SK-N-SH (cell line): ENCODE results near the gene MED15. TPM values are rescaled to one million over a fixed set of nuclear protein-coding genes. Genes with fewer than 3 reads are reported as not detected.
"Not testable (repeated sequence)": the region's sequence is repeated elsewhere in the genome, so short reads cannot be mapped to it uniquely, and the experiment has no call there.

ENCODE experiments used
- CTCF ChIA-PET: fragments of 300-600, 350-600 bp; formaldehyde crosslinking; extraction: SDS; loops from one replicate; lab custom pipeline; 2021; lab: Yijun Ruan, JAX
- POLR2A ChIA-PET: fragments of 350-600 bp; sonication (Branson Sonifier 250); formaldehyde crosslinking; extraction: SDS; loops from one replicate; lab custom pipeline; 2020; ENCODE audit warnings: antibody characterized with exemption, inconsistent platforms; lab: Yijun Ruan, JAX
- DNase-seq: peaks from one replicate; pipeline ENCODE4 v3.0.0; 2012
- H2AFZ ChIP-seq: fragments of 200-600 bp; sonication (generic); 2 replicates; pipeline ENCODE4 v1.8.1; 2016; ENCODE audit warnings: antibody characterized with exemption, mild to moderate bottlenecking, low read depth
- H3F3A ChIP-seq: fragments of 200-600 bp; sonication (generic); replicated peaks from 2 replicates; pipeline ENCODE3; 2016; ENCODE audit warnings: antibody characterized with exemption, mild to moderate bottlenecking; ENCODE audit not compliant: insufficient read depth
- H3K27ac ChIP-seq, 2 experiments: fragments of 200-500 bp in 1 of 2; fragments of 200-600 bp in 1 of 2; sonication (Bioruptor generic) in 1 of 2; sonication (generic), shearing (Covaris generic) in 1 of 2; 2 replicates each; pipeline versions ENCODE4 v1.5.1 to v1.6.1; 2014 to 2016; ENCODE audit warnings: low read depth in 2 of 2, inconsistent platforms in 1 of 2, low read length in 1 of 2, mild to moderate bottlenecking in 1 of 2, mixed read lengths in 1 of 2
- H3K27me3 ChIP-seq: fragments of 200-600 bp; sonication (generic), shearing (Covaris generic); 2 replicates; pipeline ENCODE4 v1.6.1; 2016; ENCODE audit warnings: mixed run types; ENCODE audit not compliant: insufficient read depth
- H3K36me3 ChIP-seq, 2 experiments: fragments of 200-500 bp in 1 of 2; fragments of 200-600 bp in 1 of 2; sonication (Bioruptor generic) in 1 of 2; sonication (generic) in 1 of 2; replicated peaks in 1 of 2; 2 replicates each; pipeline versions ENCODE3 to v1.5.1; 2014 to 2016; ENCODE audit warnings: low read length in 1 of 2, mild to moderate bottlenecking in 1 of 2; ENCODE audit not compliant: insufficient read depth in 2 of 2, control insufficient read depth in 1 of 2
- H3K4me1 ChIP-seq, 2 experiments: fragments of 200-500 bp in 1 of 2; fragments of 200-600 bp in 1 of 2; sonication (Bioruptor generic) in 1 of 2; sonication (generic), shearing (Covaris generic) in 1 of 2; 2 replicates each; pipeline versions ENCODE4 v1.5.1 to v1.6.1; 2014 to 2016; ENCODE audit warnings: low read depth in 1 of 2, low read length in 1 of 2, mixed run types in 1 of 2; ENCODE audit not compliant: insufficient read depth in 2 of 2, control insufficient read depth in 1 of 2
- H3K4me2 ChIP-seq: fragments of 200-600 bp; sonication (generic), shearing (Covaris generic); 2 replicates; pipeline ENCODE4 v1.6.1; 2017; ENCODE audit warnings: mixed run types
- H3K4me3 ChIP-seq, 2 experiments: fragments of 200-500 bp in 1 of 2; fragments of 200-600 bp in 1 of 2; sonication (Bioruptor generic) in 1 of 2; sonication (generic), shearing (Covaris generic) in 1 of 2; 2 replicates each; pipeline versions ENCODE4 v1.5.1 to v1.8.1; 2014 to 2016; ENCODE audit warnings: low read depth in 2 of 2, inconsistent platforms in 1 of 2, low read length in 1 of 2, mild to moderate bottlenecking in 1 of 2, mixed read lengths in 1 of 2, moderate library complexity in 1 of 2
- H3K79me2 ChIP-seq: fragments of 200-600 bp; sonication (generic); 2 replicates; pipeline ENCODE4 v1.8.1; 2017; ENCODE audit warnings: mild to moderate bottlenecking; ENCODE audit not compliant: insufficient read depth
- H3K9ac ChIP-seq: fragments of 200-600 bp; sonication (generic); 2 replicates; pipeline ENCODE4 v1.6.1; 2017; ENCODE audit warnings: mixed run types
- H3K9me2 ChIP-seq: fragments of 200-600 bp; sonication (generic); 2 replicates; pipeline ENCODE4 v1.6.1; 2017; ENCODE audit warnings: mixed run types
- H3K9me3 ChIP-seq: fragments of 200-600 bp; sonication (generic); 2 replicates; pipeline ENCODE4 v1.6.1; 2017; ENCODE audit warnings: mixed run types, mild to moderate bottlenecking, moderate library complexity
- H4K20me1 ChIP-seq: fragments of 200-600 bp; sonication (generic); 2 replicates; pipeline ENCODE4 v1.6.1; 2017; ENCODE audit warnings: mild to moderate bottlenecking, mixed run types; ENCODE audit not compliant: insufficient read depth
- CHD2 ChIP-seq: fragments of 150-350 bp; IDR thresholded peaks from 2 replicates; pipeline ENCODE4 v1.6.1; 2018; ENCODE audit warnings: low read length; ENCODE audit not compliant: partially characterized antibody
- ELF1 ChIP-seq: IDR thresholded peaks from 2 replicates; pipeline ENCODE4 v1.4.0; 2012
- EP300 ChIP-seq, 2 experiments: IDR thresholded peaks; 2 replicates each; pipeline versions ENCODE4 v1.4.0 to v1.6.1; 2012; ENCODE audit warnings: borderline replicate concordance in 1 of 2, low read depth in 1 of 2, low read length in 1 of 2
- EZH2phosphoT487 ChIP-seq: fragments of 200-600 bp; sonication (generic); IDR thresholded peaks from 2 replicates; pipeline ENCODE4 v1.6.1; 2017; ENCODE audit warnings: low read depth, mixed run types, mild to moderate bottlenecking, antibody characterized with exemption, moderate library complexity, borderline replicate concordance
- GATA2 ChIP-seq: sonication (generic); formaldehyde crosslinking; IDR thresholded peaks from 2 replicates; pipeline ENCODE4 v1.5.0; 2020; ENCODE audit warnings: mild to moderate bottlenecking, missing genetic modification reagents
- NRF1 ChIP-seq: IDR thresholded peaks from 2 replicates; pipeline ENCODE4 v1.6.1; 2012; ENCODE audit warnings: low read depth, mild to moderate bottlenecking, low read length
- POLR2AphosphoS5 ChIP-seq: IDR thresholded peaks from 2 replicates; pipeline ENCODE4 v1.6.1; 2012; ENCODE audit warnings: low read depth, low read length
- RCOR1 ChIP-seq: fragments of 150-350 bp; IDR thresholded peaks from 2 replicates; pipeline ENCODE4 v1.6.1; 2017; ENCODE audit warnings: antibody characterized with exemption, low read length
- RFX5 ChIP-seq: IDR thresholded peaks from 2 replicates; pipeline ENCODE4 v1.6.1; 2012; ENCODE audit warnings: mild to moderate bottlenecking, improper control_type of control experiment, low read length
- RXRA ChIP-seq: IDR thresholded peaks from 2 replicates; pipeline ENCODE4 v1.4.0; 2012; ENCODE audit warnings: low read depth, mild to moderate bottlenecking, borderline replicate concordance
- SIN3A ChIP-seq: IDR thresholded peaks from 2 replicates; pipeline ENCODE4 v1.6.1; 2012; ENCODE audit warnings: low read depth, mild to moderate bottlenecking, low read length, moderate library complexity, borderline replicate concordance
- TAF1 ChIP-seq: IDR thresholded peaks from 2 replicates; pipeline ENCODE4 v1.6.1; 2012; ENCODE audit warnings: low read depth, mild to moderate bottlenecking, low read length, moderate library complexity, borderline replicate concordance
- YY1 ChIP-seq: IDR thresholded peaks from 2 replicates; pipeline ENCODE4 v1.4.0; 2012; ENCODE audit warnings: low read depth, mild to moderate bottlenecking
- WGBS: methylation state at CpG from one replicate; pipeline ENCODE4 v1.1.6; 2017; ENCODE audit warnings: low lambda C conversion rate; 5-methylcytosine and 5-hydroxymethylcytosine counted together
- polyA plus RNA-seq, 3 experiments: library from polyadenylated mRNA; depleted of rRNA; stranded (reverse); fragments of >200 nt; gene quantifications; 2 replicates each; pipeline ENCODE4 v1.2.3, GENCODE V29; 2012
- TF ChIP-seq, protein P1 (sequence below): fragments of 150-350 bp; IDR thresholded peaks from 2 replicates; pipeline ENCODE4 v1.6.1; 2017; ENCODE audit warnings: antibody characterized with exemption, low read length, low read depth, borderline replicate concordance
- TF ChIP-seq, protein P2 (sequence below): IDR thresholded peaks from 2 replicates; pipeline ENCODE4 v1.6.1; 2012; ENCODE audit warnings: mild to moderate bottlenecking, low read depth, low read length, moderate library complexity
- TF ChIP-seq, protein P3 (sequence below): IDR thresholded peaks from 2 replicates; pipeline ENCODE4 v1.4.0; 2012; ENCODE audit warnings: low read depth, borderline replicate concordance
- TF ChIP-seq, protein P4 (sequence below): fragments of 150-350 bp; IDR thresholded peaks from 2 replicates; pipeline ENCODE4 v1.6.1; 2016; ENCODE audit warnings: mild to moderate bottlenecking, low read depth, low read length
- TF ChIP-seq, protein P5 (sequence below): fragments of 200-600 bp; sonication (generic); IDR thresholded peaks from 2 replicates; pipeline ENCODE4 v1.6.1; 2017; ENCODE audit warnings: antibody characterized with exemption, mild to moderate bottlenecking, moderate library complexity

MED15 gene
- polyA plus RNA-seq, 1 of the 3 experiments (the other 2 are of a cell fraction) = 45.1 TPM

DNA sequence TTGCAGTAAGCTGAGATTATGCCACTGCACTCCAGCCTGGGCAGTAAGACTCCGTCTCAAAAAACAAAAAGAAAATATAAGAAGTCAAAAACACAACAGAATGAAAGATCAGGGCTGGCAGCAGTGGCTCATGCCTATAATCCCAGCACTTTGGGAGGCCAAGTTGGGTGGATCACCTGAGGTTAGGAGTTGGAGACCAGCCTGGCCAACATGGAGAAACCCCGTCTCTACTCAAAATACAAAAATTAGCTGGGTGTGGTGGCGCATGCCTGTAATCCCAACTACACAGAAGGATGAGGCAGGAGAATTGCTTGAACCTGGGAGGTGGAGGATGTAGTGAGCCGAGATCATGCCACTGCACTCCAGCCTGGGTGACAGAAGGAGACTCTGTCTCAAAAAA, 87.1 kb downstream of the MED15 start:
- 76% methylated on average over 4 of the region's 4 CpGs for WGBS
- POLR2A ChIA-PET, H3K36me3 ChIP-seq, H3K4me1 ChIP-seq, H3K27me3 ChIP-seq, H3K9me2 ChIP-seq, CTCF ChIA-PET, H2AFZ ChIP-seq, H3K9me3 ChIP-seq, H3K79me2 ChIP-seq, H3K9ac ChIP-seq, DNase-seq, H3K4me2 ChIP-seq, H3F3A ChIP-seq, H4K20me1 ChIP-seq, H3K27ac ChIP-seq, H3K4me3 ChIP-seq: not testable (repeated sequence)

DNA sequence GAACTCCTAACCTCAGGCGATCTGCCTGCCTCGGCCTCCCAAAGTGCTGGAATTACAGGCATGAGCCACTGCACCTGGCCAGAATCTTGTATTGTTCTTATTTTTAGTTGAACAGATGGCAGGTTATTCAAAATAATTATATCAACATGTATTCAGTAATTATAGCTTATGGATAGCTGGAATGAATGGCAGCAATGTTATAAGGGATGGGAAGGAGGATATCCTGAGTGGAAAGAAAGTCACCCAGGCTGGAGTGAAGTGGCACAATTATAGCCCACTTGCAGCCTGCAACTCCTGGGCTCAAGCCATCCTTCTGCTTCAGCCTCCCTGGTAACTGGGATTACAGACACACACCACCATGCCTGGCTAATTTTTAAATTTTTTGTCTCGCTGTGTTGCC, 88.1 kb downstream of the MED15 start:
- Histone ChIP-seq H3K9ac (no peak overlapping the region), H3K27ac (no peak overlapping the region), H3K4me3 (no peak overlapping the region), H3K4me2 (no peak overlapping the region), H2AFZ (no peak overlapping the region), H3K9me2 (no peaks in the 10 kb centered on the region), H4K20me1 (no peaks in the 10 kb centered on the region), H3K27me3 (no peaks in the 10 kb centered on the region), H3F3A (no peaks in the 10 kb centered on the region), H3K4me1 (peaks cover 0 to 2% of the 10 kb centered on the region in 2 experiments; a peak in 1 of 4 replicates), H3K9me3 (no peaks in the 10 kb centered on the region), H3K36me3 (no peaks in the 10 kb centered on the region), H3K79me2 (no peaks in the 10 kb centered on the region)
- 77% methylated on average over 3 of the region's 3 CpGs for WGBS
- no peak for TF ChIP-seq EP300 (IDR thresholded peaks at IDR 0.05; ENCODE audit: borderline replicate concordance in 1 of 2, low read depth in 1 of 2, low read length in 1 of 2)
- TF ChIP-seq EZH2phosphoT487 = no peak
- TF ChIP-seq, protein P1, sequence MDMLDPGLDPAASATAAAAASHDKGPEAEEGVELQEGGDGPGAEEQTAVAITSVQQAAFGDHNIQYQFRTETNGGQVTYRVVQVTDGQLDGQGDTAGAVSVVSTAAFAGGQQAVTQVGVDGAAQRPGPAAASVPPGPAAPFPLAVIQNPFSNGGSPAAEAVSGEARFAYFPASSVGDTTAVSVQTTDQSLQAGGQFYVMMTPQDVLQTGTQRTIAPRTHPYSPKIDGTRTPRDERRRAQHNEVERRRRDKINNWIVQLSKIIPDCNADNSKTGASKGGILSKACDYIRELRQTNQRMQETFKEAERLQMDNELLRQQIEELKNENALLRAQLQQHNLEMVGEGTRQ = no peak
- no peak for TF ChIP-seq RXRA
- TF ChIP-seq RCOR1 = no peak
- no peak for TF ChIP-seq RFX5
- no peak for TF ChIP-seq ELF1
- no peak for TF ChIP-seq CHD2
- TF ChIP-seq, protein P2, sequence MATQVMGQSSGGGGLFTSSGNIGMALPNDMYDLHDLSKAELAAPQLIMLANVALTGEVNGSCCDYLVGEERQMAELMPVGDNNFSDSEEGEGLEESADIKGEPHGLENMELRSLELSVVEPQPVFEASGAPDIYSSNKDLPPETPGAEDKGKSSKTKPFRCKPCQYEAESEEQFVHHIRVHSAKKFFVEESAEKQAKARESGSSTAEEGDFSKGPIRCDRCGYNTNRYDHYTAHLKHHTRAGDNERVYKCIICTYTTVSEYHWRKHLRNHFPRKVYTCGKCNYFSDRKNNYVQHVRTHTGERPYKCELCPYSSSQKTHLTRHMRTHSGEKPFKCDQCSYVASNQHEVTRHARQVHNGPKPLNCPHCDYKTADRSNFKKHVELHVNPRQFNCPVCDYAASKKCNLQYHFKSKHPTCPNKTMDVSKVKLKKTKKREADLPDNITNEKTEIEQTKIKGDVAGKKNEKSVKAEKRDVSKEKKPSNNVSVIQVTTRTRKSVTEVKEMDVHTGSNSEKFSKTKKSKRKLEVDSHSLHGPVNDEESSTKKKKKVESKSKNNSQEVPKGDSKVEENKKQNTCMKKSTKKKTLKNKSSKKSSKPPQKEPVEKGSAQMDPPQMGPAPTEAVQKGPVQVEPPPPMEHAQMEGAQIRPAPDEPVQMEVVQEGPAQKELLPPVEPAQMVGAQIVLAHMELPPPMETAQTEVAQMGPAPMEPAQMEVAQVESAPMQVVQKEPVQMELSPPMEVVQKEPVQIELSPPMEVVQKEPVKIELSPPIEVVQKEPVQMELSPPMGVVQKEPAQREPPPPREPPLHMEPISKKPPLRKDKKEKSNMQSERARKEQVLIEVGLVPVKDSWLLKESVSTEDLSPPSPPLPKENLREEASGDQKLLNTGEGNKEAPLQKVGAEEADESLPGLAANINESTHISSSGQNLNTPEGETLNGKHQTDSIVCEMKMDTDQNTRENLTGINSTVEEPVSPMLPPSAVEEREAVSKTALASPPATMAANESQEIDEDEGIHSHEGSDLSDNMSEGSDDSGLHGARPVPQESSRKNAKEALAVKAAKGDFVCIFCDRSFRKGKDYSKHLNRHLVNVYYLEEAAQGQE = no peak
- no peak for TF ChIP-seq SIN3A
- TF ChIP-seq TAF1 = no peak
- TF ChIP-seq, protein P3, sequence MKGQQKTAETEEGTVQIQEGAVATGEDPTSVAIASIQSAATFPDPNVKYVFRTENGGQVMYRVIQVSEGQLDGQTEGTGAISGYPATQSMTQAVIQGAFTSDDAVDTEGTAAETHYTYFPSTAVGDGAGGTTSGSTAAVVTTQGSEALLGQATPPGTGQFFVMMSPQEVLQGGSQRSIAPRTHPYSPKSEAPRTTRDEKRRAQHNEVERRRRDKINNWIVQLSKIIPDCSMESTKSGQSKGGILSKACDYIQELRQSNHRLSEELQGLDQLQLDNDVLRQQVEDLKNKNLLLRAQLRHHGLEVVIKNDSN = no peak
- TF ChIP-seq, protein P4, sequence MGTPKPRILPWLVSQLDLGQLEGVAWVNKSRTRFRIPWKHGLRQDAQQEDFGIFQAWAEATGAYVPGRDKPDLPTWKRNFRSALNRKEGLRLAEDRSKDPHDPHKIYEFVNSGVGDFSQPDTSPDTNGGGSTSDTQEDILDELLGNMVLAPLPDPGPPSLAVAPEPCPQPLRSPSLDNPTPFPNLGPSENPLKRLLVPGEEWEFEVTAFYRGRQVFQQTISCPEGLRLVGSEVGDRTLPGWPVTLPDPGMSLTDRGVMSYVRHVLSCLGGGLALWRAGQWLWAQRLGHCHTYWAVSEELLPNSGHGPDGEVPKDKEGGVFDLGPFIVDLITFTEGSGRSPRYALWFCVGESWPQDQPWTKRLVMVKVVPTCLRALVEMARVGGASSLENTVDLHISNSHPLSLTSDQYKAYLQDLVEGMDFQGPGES = no peak
- TF ChIP-seq NRF1 = no peak
- no peak for TF ChIP-seq POLR2AphosphoS5
- TF ChIP-seq, protein P5, sequence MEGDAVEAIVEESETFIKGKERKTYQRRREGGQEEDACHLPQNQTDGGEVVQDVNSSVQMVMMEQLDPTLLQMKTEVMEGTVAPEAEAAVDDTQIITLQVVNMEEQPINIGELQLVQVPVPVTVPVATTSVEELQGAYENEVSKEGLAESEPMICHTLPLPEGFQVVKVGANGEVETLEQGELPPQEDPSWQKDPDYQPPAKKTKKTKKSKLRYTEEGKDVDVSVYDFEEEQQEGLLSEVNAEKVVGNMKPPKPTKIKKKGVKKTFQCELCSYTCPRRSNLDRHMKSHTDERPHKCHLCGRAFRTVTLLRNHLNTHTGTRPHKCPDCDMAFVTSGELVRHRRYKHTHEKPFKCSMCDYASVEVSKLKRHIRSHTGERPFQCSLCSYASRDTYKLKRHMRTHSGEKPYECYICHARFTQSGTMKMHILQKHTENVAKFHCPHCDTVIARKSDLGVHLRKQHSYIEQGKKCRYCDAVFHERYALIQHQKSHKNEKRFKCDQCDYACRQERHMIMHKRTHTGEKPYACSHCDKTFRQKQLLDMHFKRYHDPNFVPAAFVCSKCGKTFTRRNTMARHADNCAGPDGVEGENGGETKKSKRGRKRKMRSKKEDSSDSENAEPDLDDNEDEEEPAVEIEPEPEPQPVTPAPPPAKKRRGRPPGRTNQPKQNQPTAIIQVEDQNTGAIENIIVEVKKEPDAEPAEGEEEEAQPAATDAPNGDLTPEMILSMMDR = no peak
- TF ChIP-seq YY1 = no peak
- no peak for TF ChIP-seq GATA2
- CTCF ChIA-PET = interaction anchor here (0.7 to 1.2 kb wide), 2 partner anchors 29 to 31 kb away, joined by 3 to 6 read pairs; no protein-coding TSS in a partner anchor
- DNase-seq = no peak
- POLR2A ChIA-PET = no interaction called here
